Stimulated activated CD4-positive, alpha-beta T cell treated with anti-CD3 and anti-CD28 coated beads, Interleukin-1b, Interleukin-23, amount 100 ng/mL, for 24 hours (primary cell): ENCODE results near the gene HS6ST3.

ENCODE experiments used
- DNase-seq, 4 experiments: peaks; one replicate each; pipeline ENCODE4 v3.0.0-alpha.2; 2020; ENCODE audit warnings: low read depth in 4 of 4, low spot score in 1 of 4

HS6ST3 gene

DNA sequence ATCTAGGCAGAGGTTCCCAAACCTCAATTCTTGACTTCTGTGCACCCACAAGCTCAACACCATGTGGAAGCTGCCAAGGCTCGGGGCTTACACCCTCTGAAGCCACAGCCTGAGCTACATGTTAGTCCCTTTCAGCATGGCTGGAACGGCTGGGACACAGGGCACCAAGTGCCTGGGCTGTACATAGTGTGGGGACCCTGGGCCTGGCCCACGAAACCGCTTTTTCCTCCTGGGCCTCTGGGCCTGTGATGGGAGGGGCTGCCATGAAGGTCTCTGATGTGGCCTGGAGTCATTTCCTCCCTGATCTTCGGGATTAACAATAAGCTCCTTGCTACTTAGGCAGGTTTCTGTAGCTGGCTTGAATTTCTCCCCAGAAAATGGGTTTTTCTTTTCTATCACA lies 108.1 kb downstream of the HS6ST3 start:
- DNase-seq, result no peak

- no peak for DNase-seq
These were observed 109.4 kb downstream of the HS6ST3 start for GRCh38 chr13:96199315-96199714.

DNA sequence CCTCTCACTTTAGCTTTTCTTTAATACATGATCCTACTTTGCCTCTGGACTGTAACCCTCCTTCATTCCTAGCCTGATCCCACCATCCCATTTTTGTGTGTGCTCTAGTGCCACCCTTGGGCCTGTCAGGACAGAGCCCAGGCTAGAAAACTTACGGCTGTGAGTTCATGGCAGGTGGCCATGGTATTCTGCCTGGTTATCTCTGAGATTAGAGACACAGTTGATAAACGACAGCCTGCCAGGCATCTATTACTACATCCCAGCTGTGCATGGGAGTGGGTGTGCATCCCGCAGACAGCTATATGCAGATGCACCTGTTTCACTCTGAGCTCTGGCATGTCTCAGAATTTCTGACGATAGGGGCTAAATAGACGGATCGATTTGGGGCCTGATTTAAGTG lies 110.9 kb downstream of the HS6ST3 start:
- no peak for DNase-seq

GRCh38 chr13:96202315-96202714 lies 112.4 kb downstream of the HS6ST3 start:
- no peak for DNase-seq

DNA sequence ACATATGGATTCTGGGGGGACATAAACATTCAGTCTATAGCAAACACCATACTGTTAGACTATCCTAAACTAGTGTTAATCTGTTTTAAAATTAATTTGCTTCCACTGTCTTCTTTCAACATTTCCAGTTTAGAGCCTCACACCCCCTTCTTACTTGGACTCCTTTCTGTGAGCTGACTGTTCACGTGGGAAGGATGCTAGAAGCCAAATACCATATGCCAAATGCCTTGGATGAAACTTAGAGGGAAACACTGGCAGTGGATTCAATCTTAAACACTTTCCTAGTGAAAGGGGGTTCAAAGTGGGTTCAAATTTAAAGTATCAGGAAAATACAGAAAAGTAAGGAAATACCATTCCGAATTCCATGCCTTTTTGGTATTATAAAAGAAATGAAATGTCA lies 113.6 kb downstream of the HS6ST3 start:
- no peak for DNase-seq

GRCh38 chr13:96214824-96215445 lies 125.0 kb downstream of the HS6ST3 start:
- no peak for DNase-seq

DNA sequence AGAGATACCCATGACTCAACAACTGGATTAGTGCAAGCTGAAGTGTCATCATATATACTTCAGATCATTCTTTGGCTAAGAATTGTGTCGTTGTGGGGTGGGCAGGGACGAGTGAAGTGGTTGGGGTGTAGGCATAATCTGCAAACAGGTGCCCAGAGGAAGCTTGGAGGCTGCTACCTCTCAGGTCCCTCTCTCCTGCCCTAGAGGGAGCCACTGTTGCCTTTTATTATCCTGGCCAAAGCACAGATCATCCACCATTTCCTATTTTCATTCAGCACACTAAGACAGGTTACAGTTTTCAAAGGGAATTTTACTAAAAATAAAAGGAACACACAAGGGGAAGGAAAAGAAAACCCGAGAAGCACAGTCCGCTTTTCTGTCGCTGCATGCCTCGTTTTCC lies 126.6 kb downstream of the HS6ST3 start:
- no peak for DNase-seq

GRCh38 chr13:96218475-96218874 lies 128.6 kb downstream of the HS6ST3 start:
- DNase-seq, result no peak

DNA sequence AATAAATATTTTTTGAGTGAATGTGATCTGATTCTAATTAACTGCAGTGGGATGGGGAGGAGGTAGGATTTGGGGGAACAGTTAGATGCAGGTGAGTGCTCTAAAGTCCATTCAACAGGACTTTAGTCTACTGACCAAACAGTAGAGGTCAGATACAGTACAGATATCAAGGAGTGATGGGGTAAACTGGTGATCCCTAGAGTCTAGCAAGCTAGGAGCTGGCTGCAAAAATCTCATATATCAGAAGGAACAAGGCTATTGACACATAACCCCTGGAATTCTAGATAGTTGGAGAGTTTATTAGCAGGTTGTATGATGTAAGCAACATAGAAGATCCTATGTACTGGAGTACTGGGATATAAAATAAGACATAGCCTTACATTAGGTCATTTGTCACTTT lies 131.6 kb downstream of the HS6ST3 start:
- DNase-seq, result no peak

DNA sequence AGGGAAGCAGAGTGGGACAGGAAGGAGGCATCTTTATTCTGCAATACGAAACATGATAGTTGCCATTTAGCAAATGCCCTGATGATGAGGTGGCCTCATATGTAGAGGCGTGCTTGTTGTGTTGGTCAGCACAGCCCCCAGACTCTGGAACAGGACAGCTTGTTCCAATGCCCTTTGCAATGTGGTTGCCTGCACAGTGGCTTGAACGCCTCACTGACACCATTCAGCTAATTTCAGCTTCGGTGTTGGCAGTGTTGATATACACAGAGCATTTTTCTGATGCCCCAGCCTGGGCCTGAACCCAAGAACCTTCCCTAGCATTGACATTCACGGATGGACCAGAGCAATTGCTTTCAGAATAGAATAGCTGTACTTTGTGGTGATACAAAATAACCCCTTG lies 133.3 kb downstream of the HS6ST3 start:
- DNase-seq, result no peak

DNA sequence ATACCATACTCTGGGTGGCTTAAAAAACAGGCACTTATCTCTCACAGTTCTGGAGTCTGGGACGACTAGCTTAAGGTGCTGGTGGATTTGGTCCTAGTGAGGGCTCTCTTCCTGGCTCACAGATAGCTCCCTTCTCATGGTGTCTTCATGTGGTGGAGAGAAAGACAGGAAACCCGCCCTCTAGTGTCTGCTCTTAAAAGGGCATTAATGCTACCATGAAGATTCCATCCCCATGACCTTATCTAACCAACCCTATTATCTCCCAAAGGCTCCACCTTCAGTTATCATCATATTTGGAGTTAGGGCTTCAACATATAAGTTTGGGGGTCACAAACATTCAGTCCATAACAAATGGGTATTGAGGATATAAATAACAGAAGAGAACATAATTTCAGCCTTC lies 139.4 kb downstream of the HS6ST3 start:
- no peak for DNase-seq

DNA sequence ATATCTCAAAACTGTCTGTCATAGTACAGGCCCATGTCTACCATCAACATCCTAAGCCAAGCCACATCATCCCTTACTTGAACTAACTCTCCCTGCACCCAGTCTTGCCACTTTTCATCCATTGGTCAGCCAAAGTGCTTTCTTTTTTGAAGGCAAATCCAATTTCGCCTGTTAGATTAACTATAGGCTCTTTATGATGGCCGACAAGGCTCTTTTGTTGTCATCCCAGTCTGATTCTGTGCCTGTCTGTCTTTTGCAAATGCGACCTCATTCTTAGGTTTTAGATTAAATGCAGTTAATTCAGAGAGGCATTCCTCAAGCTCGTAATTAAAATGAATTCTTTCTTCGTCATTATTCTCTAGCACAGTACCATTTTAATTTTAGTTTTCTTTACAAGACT lies 148.3 kb downstream of the HS6ST3 start:
- no peak for DNase-seq

GRCh38 chr13:96238861-96239260 lies 149.0 kb downstream of the HS6ST3 start:
- DNase-seq, result no peak

DNA sequence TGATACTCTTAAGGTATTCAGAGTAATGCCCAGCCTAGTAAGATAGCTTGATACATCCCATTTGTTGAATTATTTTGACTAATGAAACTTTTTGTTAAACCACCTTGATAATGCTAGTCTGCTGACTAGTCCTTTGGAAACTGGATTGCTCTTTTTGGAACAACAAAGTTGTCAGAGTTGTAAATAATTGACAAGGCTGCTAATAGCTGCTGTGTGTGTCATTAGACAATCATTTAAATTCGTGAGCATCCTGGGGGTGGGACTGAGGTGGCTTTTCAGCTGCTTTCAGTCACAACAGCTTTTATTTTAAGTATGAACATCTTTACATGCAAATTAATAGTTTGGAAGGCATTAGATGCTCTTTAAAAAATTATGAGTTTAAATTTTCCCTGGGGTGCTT lies 153.5 kb downstream of the HS6ST3 start:
- DNase-seq, result no peak

DNA sequence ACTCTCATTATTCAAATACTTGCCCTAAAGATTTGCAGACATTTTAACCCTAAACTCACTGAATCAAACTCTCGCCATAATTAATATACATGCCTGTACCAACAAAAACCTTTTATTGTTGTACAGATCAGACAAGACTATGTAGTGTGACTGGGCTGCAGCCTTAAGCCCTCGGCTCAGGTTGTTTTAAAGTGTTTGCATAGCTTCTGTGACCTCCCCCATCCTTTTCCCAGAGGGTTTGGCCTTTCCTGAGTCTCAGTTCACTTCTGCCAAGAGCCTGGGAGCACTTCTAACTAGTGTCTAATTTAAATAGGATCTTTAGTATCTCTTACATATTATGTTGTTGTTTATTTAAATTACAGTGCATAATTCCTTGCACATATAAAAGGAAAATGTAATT lies 158.2 kb downstream of the HS6ST3 start:
- DNase-seq, result no peak

DNA sequence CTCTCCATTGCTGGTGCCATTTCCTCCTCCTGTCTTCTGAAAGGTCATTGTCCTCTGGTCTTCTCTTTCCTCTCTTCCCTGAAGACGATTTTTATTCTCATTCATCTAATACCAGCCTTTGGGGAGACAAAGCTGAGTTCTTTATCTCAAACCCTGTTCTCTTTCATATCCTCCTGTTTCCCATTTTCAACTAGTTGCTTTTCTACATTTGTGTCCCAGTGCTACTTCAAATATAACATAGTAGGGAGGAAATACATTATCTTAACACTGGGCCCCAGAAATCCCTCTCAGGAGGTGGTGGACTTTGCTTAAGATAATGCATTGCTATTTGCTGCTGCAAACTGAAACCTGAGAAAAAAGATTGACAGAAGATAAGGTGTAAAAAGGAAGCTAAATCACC lies 159.1 kb downstream of the HS6ST3 start:
- no peak for DNase-seq

- DNase-seq, result no peak
These were observed 163.0 kb downstream of the HS6ST3 start for GRCh38 chr13:96252903-96253302.

DNA sequence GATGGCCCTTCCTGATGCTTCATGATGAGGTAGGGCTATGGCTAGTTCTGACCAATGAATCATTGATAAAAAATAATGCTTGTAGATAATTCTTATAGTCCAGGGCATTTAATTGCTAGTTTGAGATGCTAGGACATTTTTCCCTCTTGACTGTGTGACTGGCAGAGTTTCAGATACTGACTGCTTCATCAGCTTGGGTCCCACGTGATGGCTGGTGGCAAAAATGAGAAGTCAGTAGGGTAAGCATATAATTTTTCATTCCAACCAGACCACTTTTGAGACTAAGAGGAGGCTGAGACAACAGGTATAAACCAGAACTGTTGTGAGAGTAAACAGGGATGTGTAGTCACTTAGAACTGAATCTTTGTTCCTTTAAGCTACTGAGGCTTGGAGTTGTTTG lies 183.3 kb downstream of the HS6ST3 start:
- no peak for DNase-seq

DNA sequence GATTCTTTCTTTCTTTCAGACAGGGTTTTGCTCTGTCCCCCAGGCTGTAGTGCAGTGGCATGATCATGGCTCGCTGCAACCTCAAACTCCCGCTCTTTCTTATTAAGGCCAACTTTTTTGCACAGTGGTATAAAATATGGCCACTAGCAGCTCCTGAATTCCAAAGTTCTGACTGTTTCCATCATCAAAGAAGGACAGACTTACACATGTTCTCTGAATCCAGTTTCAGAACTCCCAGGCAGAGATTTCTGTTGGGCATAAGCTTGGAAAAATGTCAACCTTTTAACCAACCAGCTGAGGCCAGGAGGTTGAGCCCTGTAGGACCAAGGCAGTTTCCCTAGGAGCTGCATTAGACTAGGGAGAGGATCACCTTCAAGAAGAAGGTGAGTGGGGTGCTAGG lies 184.1 kb downstream of the HS6ST3 start:
- no peak for DNase-seq

GRCh38 chr13:96279904-96280303 lies 190.0 kb downstream of the HS6ST3 start:
- DNase-seq, result no peak

- no peak for DNase-seq
These were observed 195.1 kb downstream of the HS6ST3 start for GRCh38 chr13:96284971-96285370.

DNA sequence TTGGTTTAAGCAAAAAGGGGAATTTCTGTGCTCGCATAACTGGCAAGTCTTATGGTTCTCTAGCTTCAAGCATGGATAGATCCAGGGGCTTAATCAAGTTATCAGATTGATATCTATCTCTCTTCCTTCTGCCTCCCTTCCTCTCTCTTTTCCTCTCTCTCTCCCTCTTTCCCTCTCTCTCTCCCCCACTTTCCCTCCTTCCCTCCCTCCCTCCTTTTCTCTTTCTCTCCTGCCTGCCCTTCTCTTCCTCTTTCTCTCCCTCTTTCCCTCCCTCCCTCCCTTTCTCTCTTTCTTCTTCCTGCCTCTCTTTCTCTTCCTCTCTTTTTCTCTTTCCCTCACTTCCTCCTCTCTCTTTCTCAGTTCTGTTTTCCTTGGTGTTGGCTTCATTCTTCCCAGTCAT lies 195.8 kb downstream of the HS6ST3 start:
- DNase-seq, result no peak

DNA sequence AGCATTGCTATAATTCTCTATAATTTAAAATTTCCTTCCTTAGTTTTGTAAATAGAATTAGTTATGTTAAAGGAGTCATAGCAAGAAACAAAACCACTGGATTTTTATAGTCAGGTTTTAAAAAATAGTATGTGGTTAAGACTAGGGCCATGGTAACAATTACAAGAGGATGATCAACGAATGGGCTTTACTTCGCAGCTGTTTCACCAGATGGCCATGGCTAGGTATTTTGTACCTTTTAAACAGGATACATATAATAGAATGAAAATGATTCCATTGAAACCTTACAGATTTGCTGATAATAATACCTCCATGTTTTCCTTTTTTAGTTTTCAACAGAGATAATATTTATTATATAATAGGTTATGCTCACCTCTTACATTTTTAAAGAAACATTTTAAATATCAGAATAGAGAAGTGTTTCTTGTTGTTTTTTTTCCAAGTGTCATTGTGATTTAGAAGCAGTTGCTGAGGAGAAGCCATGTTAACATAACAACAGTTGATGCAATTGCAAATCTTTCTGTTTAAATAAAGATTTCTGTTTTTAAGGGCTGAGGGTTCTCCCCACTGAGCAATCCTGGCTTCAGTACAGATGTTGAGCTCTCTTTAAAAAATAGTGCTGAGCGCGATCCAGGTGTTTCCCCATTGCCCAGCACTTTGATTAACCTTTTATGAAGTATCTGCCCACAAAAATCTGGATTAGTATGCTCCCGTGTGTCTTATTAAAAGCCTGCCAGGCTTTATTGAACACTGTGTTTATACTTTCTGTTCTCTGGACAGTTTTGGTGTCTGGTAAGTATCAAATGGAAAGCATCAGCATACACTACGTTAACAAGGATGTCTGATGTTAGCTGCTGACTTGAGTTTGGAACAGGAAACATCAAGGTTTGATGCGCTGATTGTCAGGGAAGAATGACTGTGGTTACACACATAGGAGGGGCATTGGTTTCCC lies 205.3 kb downstream of the HS6ST3 start:
- DNase-seq, result no peak
